Thyroid gland (tissue), 4 donors: Measurements from ENCODE around the gene CHCHD6.

Experiments
- CTCF ChIP-seq, 6 experiments: fragments of 200-600 bp in 3 of 6; fragments of 450-650 bp in 3 of 6; sonication (generic) in 3 of 6; IDR thresholded peaks; one replicate each; pipeline ENCODE4 v1.5.1; 2016 to 2019; ENCODE audit warnings: antibody characterized with exemption in 6 of 6, mild to moderate bottlenecking in 2 of 6, inconsistent platforms in 1 of 6, moderate library complexity in 1 of 6
- POLR2A ChIP-seq, 2 donors: fragments of 450-650 bp; IDR thresholded peaks; one replicate each; pipeline ENCODE4 v1.6.1; 2017; ENCODE audit warnings: antibody characterized with exemption in 2 of 2, mild to moderate bottlenecking in 2 of 2, moderate library complexity in 1 of 2

DNA sequence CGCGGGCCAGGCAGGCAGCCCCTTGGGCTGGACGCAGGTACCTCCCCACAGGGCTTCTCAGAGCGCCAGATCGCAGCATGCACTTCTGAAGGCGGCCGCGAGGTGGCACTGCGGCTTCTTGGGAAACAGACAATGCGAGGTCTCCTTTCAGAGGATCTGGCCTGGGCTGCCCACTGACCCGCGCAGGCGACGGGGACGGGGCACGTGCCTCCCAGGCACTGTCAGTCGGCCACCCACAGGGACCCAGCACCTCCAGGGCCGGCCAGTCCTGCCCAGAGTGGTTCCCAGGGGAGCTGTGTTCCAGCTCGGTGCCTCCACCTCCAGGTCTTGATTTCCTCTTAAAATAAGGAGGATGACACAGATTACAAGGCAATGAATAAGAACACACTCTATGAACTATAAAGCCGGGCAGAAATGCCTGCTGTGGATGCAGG is 24.7 kb upstream of the CHCHD6 start:
- TF ChIP-seq CTCF (IDR thresholded peaks at IDR 0.05) (peak; percentile 89 to 99 (median 94)), POLR2A (IDR thresholded peaks at IDR 0.05) (no peak)
